ENCODE data around the gene GAS7. TPM values are rescaled to one million over a fixed set of nuclear protein-coding genes. Genes with fewer than 3 reads are reported as not detected.

GAS7 gene
- total RNA-seq, 2 experiments from 2014 or later: 1.6 to 2.1 TPM

GRCh38 chr17:10226930-10227695 is 28.7 kb upstream of the GAS7 start:
- peak; percentile 93 for TF ChIP-seq CTCF (IDR thresholded peaks at IDR 0.05)
- peak; percentile 75 for DNase-seq
- intact Hi-C loops (cut with micrococcal nuclease): loop anchor here (10.0 kb wide), 3 partner anchors 152 to 302 kb away; no protein-coding TSS in a partner anchor
- Mint-ChIP-seq H3K4me1 (ENCODE audit: low read depth) (no peaks in the 10 kb centered on the region), H3K9me3 (peaks cover 2% of the 10 kb centered on the region), H3K27me3 (no peaks in the 10 kb centered on the region), H3K4me3 (no peak overlapping the region), H3K36me3 (ENCODE audit: low read depth) (no peaks in the 10 kb centered on the region), H3K27ac (no peak overlapping the region)
- ChIA-PET POLR2A (no interaction called here), CTCF (interaction anchor here (0.7 to 3.6 kb wide), 32 partner anchors 11 to 302 kb away, joined by 3 to 18 read pairs (median 4); no protein-coding TSS in a partner anchor)
- ATAC-seq: peak; percentile 78

GRCh38 chr17:10224582-10225195 is 26.3 kb upstream of the GAS7 start:
- intact Hi-C loops (cut with micrococcal nuclease): loop anchor here (10.0 kb wide), 3 partner anchors 150 to 300 kb away; no protein-coding TSS in a partner anchor
- ATAC-seq (no peak), DNase-seq (peak; percentile 21)
- H3K4me3 Mint-ChIP-seq: no peak overlapping the region
- no peaks in the 10 kb centered on the region for H3K4me1 Mint-ChIP-seq (ENCODE audit: low read depth)
- CTCF ChIA-PET: interaction anchor here (0.7 to 3.6 kb wide), 5 partner anchors 9 to 301 kb away, joined by 3 to 14 read pairs (median 3); no protein-coding TSS in a partner anchor
- H3K9me3 Mint-ChIP-seq: peaks cover 5% of the 10 kb centered on the region
- POLR2A ChIA-PET: no interaction called here
- H3K27ac Mint-ChIP-seq: no peak overlapping the region
- H3K27me3 Mint-ChIP-seq: no peaks in the 10 kb centered on the region
- TF ChIP-seq CTCF (IDR thresholded peaks at IDR 0.05): no peak
- no peaks in the 10 kb centered on the region for H3K36me3 Mint-ChIP-seq (ENCODE audit: low read depth)

GRCh38 chr17:10219193-10219592 is 20.8 kb upstream of the GAS7 start:
- intact Hi-C loops (cut with micrococcal nuclease): no loop called here
- H3K9me3 Mint-ChIP-seq: peaks cover 5% of the 10 kb centered on the region
- no peak for TF ChIP-seq CTCF (IDR thresholded peaks at IDR 0.05)
- H3K36me3 Mint-ChIP-seq (ENCODE audit: low read depth): no peaks in the 10 kb centered on the region
- H3K27me3 Mint-ChIP-seq: no peaks in the 10 kb centered on the region
- CTCF ChIA-PET: no interaction called here
- POLR2A ChIA-PET: no interaction called here
- no peak for ATAC-seq
- no peaks in the 10 kb centered on the region for H3K4me1 Mint-ChIP-seq (ENCODE audit: low read depth)
- no peak overlapping the region for H3K27ac Mint-ChIP-seq
- DNase-seq: no peak
- H3K4me3 Mint-ChIP-seq: no peak overlapping the region

GRCh38 chr17:10217916-10218315 is 19.5 kb upstream of the GAS7 start:
- ChIA-PET CTCF (no interaction called here), POLR2A (no interaction called here)
- ATAC-seq: no peak
- Mint-ChIP-seq H3K9me3 (peaks cover 3% of the 10 kb centered on the region), H3K4me1 (ENCODE audit: low read depth) (no peaks in the 10 kb centered on the region), H3K27me3 (no peaks in the 10 kb centered on the region), H3K4me3 (no peak overlapping the region), H3K27ac (no peak overlapping the region), H3K36me3 (ENCODE audit: low read depth) (no peaks in the 10 kb centered on the region)
- intact Hi-C loops (cut with micrococcal nuclease): no loop called here
- no peak for TF ChIP-seq CTCF (IDR thresholded peaks at IDR 0.05)
- DNase-seq: no peak
